SK-N-SH treated with all-trans-retinoic acid at 6 μM for 48 hours (cell line): ENCODE data around the gene IL4I1.

Experiments
- ATAC-seq: fragments of 200-7000 bp; cut with Tn5 transposase; 3 replicates; pipeline ENCODE4 v1.9.1; 2020; ENCODE audit warnings: mild to moderate bottlenecking, moderate library complexity
- ARNTL ChIP-seq: fragments of 450-650 bp; formaldehyde crosslinking; IDR thresholded peaks from 2 replicates; pipeline ENCODE4 v1.5.0; 2020; ENCODE audit warnings: low read depth, mild to moderate bottlenecking, moderate library complexity, borderline replicate concordance
- BACH2 ChIP-seq: fragments of 250-450 bp; sonication (Bioruptor Pico); IDR thresholded peaks from 2 replicates; pipeline ENCODE4 v1.9.0; 2021; ENCODE audit warnings: mild to moderate bottlenecking, borderline replicate concordance
- CSDC2 ChIP-seq: fragments of 250-450 bp; sonication (Bioruptor Pico); IDR thresholded peaks from 2 replicates; pipeline ENCODE4 v1.5.0; 2020; ENCODE audit warnings: mild to moderate bottlenecking, moderate library complexity
- ESRRG ChIP-seq: fragments of 250-450 bp; sonication (Bioruptor Pico); IDR thresholded peaks from 2 replicates; pipeline ENCODE4 v1.6.1; 2021; ENCODE audit warnings: mild to moderate bottlenecking
- GLIS3 ChIP-seq: fragments of 250-450 bp; sonication (Bioruptor Pico); IDR thresholded peaks from 2 replicates; pipeline ENCODE4 v1.5.0; 2020; ENCODE audit warnings: mild to moderate bottlenecking, moderate library complexity
- ISL1 ChIP-seq: fragments of 250-450 bp; sonication (Bioruptor Pico); IDR thresholded peaks from 2 replicates; pipeline ENCODE4 v2.1.2; 2022; ENCODE audit warnings: mild to moderate bottlenecking, moderate library complexity
- OSR1 ChIP-seq: fragments of 250-450 bp; sonication (Bioruptor Pico); IDR thresholded peaks from 2 replicates; pipeline ENCODE4 v1.8.0; 2022; ENCODE audit warnings: moderate library complexity, mild to moderate bottlenecking, inconsistent platforms
- PPARA ChIP-seq: fragments of 250-450 bp; sonication (Bioruptor Pico); IDR thresholded peaks from 2 replicates; pipeline ENCODE4 v1.5.0; 2020; ENCODE audit warnings: mild to moderate bottlenecking, borderline replicate concordance
- RARB ChIP-seq: fragments of 250-450 bp; sonication (Bioruptor Pico); IDR thresholded peaks from 2 replicates; pipeline ENCODE4 v1.8.0; 2021; ENCODE audit warnings: mild to moderate bottlenecking, moderate library complexity
- SNAI2 ChIP-seq: fragments of 250-450 bp; sonication (Bioruptor Pico); IDR thresholded peaks from 2 replicates; pipeline ENCODE4 v1.5.0; 2020; ENCODE audit warnings: mild to moderate bottlenecking, moderate library complexity
- TCF4 ChIP-seq: fragments of 250-450 bp; sonication (Bioruptor Pico); IDR thresholded peaks from 2 replicates; pipeline ENCODE4 v1.8.0; 2021; ENCODE audit warnings: mild to moderate bottlenecking, moderate library complexity, borderline replicate concordance
- ZC3H10 ChIP-seq: fragments of 250-450 bp; sonication (Bioruptor Pico); IDR thresholded peaks from 2 replicates; pipeline ENCODE4 v1.5.1; 2021; ENCODE audit warnings: mild to moderate bottlenecking, moderate library complexity
- ZFP3 ChIP-seq: fragments of 250-450 bp; sonication (Bioruptor Pico); IDR thresholded peaks from 2 replicates; pipeline ENCODE4 v1.5.0; 2020; ENCODE audit warnings: mild to moderate bottlenecking, moderate library complexity
- ZFP30 ChIP-seq: fragments of 450-650 bp; formaldehyde crosslinking; IDR thresholded peaks from 2 replicates; pipeline ENCODE4 v1.5.0; 2022; ENCODE audit warnings: mild to moderate bottlenecking, moderate library complexity
- ZNF565 ChIP-seq: fragments of 450-650 bp; formaldehyde crosslinking; conservative IDR thresholded peaks from 2 replicates; pipeline ENCODE4 v1.5.0; 2020; ENCODE audit warnings: low read depth, mild to moderate bottlenecking, moderate library complexity
- ZNF70 ChIP-seq: fragments of 450-650 bp; formaldehyde crosslinking; IDR thresholded peaks from 2 replicates; pipeline ENCODE4 v1.5.0; 2020; ENCODE audit warnings: mild to moderate bottlenecking, moderate library complexity
- ZNF8 ChIP-seq: fragments of 450-650 bp; formaldehyde crosslinking; IDR thresholded peaks from 2 replicates; pipeline ENCODE4 v1.5.0; 2020; ENCODE audit warnings: mild to moderate bottlenecking, moderate library complexity
- TF ChIP-seq, protein P1 (sequence below): fragments of 250-450 bp; sonication (Bioruptor Pico); IDR thresholded peaks from 2 replicates; pipeline ENCODE4 v1.5.1; 2021; ENCODE audit warnings: mild to moderate bottlenecking, moderate library complexity
- TF ChIP-seq, protein P2 (sequence below): fragments of 250-450 bp; sonication (Bioruptor Pico); IDR thresholded peaks from 2 replicates; pipeline ENCODE4 v1.8.0; 2021; ENCODE audit warnings: low read depth, mild to moderate bottlenecking, moderate library complexity, borderline replicate concordance
- TF ChIP-seq, protein P3 (sequence below): fragments of 250-450 bp; sonication (Bioruptor Pico); IDR thresholded peaks from 2 replicates; pipeline ENCODE4 v1.5.1; 2020; ENCODE audit warnings: low read depth, mild to moderate bottlenecking, moderate library complexity
- TF ChIP-seq, protein P4 (sequence below): fragments of 250-450 bp; sonication (Bioruptor Pico); IDR thresholded peaks from 2 replicates; pipeline ENCODE4 v1.5.0; 2020; ENCODE audit warnings: mild to moderate bottlenecking, moderate library complexity
- TF ChIP-seq, protein P5 (sequence below): fragments of 250-450 bp; sonication (Bioruptor Pico); IDR thresholded peaks from 2 replicates; pipeline ENCODE4 v1.8.0; 2020; ENCODE audit warnings: mild to moderate bottlenecking, moderate library complexity, borderline replicate concordance

Gene IL4I1

DNA sequence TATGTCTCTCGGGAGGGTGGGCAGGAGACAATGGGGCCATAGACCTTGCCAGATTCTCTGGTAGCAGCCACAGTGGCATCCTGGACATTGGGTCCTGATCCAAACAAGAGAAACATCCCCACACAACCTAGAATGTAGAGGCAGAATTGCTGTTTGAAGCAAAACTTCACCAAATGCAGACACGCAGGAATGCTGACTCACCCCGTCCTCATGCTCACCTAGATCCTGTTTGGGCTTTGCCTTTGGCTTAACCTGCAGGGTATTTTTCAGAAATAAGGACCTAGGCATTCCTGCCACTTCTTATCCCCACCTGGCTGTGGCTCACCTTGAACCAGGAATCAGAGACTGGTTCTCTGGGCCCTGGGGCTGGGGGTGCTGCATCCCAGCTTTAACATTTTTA, 11.9 kb downstream of the IL4I1 start:
- no peak for ATAC-seq

DNA sequence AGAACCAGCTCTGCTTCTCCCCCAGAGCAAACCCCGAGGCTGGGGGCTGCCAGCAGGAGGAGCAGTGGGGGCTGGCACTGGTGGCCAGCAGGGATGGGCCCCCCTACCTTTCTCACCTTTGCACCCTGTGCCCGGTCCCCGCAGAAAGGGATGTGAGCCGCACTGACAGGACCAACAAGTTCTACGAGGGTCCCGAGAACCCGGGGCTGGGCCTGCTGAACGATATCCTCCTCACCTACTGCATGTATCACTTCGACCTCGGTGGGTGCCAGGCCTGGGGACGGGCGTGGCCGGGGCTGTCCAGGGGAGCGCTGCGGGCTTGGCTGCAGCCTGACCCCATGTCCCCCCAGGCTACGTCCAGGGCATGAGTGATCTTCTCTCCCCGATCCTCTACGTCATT, 12.6 kb downstream of the IL4I1 start:
- ATAC-seq: no peak
- TF ChIP-seq ZNF70 (no peak), BACH2 (CRISPR knock-in tag) (no peak), ISL1 (no peak), ZFP3 (CRISPR knock-in tag) (no peak), ESRRG (no peak), ARNTL (CRISPR knock-in tag) (no peak), ZNF565 (CRISPR knock-in tag) (no peak), CSDC2 (no peak), SNAI2 (CRISPR knock-in tag) (no peak), ZFP30 (no peak), ZNF8 (no peak), PPARA (CRISPR knock-in tag) (no peak), RARB (CRISPR knock-in tag) (no peak), GLIS3 (CRISPR knock-in tag) (no peak)
- TF ChIP-seq, protein P1, sequence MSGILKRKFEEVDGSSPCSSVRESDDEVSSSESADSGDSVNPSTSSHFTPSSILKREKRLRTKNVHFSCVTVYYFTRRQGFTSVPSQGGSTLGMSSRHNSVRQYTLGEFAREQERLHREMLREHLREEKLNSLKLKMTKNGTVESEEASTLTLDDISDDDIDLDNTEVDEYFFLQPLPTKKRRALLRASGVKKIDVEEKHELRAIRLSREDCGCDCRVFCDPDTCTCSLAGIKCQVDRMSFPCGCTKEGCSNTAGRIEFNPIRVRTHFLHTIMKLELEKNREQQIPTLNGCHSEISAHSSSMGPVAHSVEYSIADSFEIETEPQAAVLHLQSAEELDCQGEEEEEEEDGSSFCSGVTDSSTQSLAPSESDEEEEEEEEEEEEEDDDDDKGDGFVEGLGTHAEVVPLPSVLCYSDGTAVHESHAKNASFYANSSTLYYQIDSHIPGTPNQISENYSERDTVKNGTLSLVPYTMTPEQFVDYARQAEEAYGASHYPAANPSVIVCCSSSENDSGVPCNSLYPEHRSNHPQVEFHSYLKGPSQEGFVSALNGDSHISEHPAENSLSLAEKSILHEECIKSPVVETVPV (CRISPR knock-in tag): no peak
- TF ChIP-seq, protein P2, sequence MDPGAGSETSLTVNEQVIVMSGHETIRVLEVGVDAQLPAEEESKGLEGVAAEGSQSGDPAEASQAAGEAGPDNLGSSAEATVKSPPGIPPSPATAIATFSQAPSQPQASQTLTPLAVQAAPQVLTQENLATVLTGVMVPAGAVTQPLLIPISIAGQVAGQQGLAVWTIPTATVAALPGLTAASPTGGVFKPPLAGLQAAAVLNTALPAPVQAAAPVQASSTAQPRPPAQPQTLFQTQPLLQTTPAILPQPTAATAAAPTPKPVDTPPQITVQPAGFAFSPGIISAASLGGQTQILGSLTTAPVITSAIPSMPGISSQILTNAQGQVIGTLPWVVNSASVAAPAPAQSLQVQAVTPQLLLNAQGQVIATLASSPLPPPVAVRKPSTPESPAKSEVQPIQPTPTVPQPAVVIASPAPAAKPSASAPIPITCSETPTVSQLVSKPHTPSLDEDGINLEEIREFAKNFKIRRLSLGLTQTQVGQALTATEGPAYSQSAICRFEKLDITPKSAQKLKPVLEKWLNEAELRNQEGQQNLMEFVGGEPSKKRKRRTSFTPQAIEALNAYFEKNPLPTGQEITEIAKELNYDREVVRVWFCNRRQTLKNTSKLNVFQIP (CRISPR knock-in tag): no peak
- TF ChIP-seq, protein P3, sequence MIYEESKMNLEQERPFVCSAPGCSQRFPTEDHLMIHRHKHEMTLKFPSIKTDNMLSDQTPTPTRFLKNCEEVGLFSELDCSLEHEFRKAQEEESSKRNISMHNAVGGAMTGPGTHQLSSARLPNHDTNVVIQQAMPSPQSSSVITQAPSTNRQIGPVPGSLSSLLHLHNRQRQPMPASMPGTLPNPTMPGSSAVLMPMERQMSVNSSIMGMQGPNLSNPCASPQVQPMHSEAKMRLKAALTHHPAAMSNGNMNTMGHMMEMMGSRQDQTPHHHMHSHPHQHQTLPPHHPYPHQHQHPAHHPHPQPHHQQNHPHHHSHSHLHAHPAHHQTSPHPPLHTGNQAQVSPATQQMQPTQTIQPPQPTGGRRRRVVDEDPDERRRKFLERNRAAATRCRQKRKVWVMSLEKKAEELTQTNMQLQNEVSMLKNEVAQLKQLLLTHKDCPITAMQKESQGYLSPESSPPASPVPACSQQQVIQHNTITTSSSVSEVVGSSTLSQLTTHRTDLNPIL (CRISPR knock-in tag): no peak

More for the DNA sequence above, 11.9 kb downstream of the IL4I1 start:
- TF ChIP-seq, protein P1 (CRISPR knock-in tag): no peak
- TF ChIP-seq, protein P2 (CRISPR knock-in tag): no peak
- TF ChIP-seq OSR1 (CRISPR knock-in tag) (no peak), PPARA (CRISPR knock-in tag) (no peak), GLIS3 (CRISPR knock-in tag) (no peak), ZNF565 (CRISPR knock-in tag) (no peak), ZNF70 (no peak), TCF4 (CRISPR knock-in tag) (no peak), ZC3H10 (CRISPR knock-in tag) (no peak), ZFP3 (CRISPR knock-in tag) (no peak), BACH2 (CRISPR knock-in tag) (no peak)
- TF ChIP-seq, protein P4, sequence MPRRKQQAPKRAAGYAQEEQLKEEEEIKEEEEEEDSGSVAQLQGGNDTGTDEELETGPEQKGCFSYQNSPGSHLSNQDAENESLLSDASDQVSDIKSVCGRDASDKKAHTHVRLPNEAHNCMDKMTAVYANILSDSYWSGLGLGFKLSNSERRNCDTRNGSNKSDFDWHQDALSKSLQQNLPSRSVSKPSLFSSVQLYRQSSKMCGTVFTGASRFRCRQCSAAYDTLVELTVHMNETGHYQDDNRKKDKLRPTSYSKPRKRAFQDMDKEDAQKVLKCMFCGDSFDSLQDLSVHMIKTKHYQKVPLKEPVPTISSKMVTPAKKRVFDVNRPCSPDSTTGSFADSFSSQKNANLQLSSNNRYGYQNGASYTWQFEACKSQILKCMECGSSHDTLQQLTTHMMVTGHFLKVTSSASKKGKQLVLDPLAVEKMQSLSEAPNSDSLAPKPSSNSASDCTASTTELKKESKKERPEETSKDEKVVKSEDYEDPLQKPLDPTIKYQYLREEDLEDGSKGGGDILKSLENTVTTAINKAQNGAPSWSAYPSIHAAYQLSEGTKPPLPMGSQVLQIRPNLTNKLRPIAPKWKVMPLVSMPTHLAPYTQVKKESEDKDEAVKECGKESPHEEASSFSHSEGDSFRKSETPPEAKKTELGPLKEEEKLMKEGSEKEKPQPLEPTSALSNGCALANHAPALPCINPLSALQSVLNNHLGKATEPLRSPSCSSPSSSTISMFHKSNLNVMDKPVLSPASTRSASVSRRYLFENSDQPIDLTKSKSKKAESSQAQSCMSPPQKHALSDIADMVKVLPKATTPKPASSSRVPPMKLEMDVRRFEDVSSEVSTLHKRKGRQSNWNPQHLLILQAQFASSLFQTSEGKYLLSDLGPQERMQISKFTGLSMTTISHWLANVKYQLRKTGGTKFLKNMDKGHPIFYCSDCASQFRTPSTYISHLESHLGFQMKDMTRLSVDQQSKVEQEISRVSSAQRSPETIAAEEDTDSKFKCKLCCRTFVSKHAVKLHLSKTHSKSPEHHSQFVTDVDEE (CRISPR knock-in tag): no peak
- TF ChIP-seq, protein P5, sequence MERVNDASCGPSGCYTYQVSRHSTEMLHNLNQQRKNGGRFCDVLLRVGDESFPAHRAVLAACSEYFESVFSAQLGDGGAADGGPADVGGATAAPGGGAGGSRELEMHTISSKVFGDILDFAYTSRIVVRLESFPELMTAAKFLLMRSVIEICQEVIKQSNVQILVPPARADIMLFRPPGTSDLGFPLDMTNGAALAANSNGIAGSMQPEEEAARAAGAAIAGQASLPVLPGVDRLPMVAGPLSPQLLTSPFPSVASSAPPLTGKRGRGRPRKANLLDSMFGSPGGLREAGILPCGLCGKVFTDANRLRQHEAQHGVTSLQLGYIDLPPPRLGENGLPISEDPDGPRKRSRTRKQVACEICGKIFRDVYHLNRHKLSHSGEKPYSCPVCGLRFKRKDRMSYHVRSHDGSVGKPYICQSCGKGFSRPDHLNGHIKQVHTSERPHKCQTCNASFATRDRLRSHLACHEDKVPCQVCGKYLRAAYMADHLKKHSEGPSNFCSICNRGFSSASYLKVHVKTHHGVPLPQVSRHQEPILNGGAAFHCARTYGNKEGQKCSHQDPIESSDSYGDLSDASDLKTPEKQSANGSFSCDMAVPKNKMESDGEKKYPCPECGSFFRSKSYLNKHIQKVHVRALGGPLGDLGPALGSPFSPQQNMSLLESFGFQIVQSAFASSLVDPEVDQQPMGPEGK (CRISPR knock-in tag): no peak
- TF ChIP-seq, protein P3 (CRISPR knock-in tag): no peak
